Measurements from ENCODE around the gene SMG7. TPM values are rescaled to one million over a fixed set of nuclear protein-coding genes. Genes with fewer than 3 reads are reported as not detected.

The SMG7 gene
- total and polyA plus RNA-seq, 4 donors = 30.5 to 75.6 (median 55.9) TPM

DNA sequence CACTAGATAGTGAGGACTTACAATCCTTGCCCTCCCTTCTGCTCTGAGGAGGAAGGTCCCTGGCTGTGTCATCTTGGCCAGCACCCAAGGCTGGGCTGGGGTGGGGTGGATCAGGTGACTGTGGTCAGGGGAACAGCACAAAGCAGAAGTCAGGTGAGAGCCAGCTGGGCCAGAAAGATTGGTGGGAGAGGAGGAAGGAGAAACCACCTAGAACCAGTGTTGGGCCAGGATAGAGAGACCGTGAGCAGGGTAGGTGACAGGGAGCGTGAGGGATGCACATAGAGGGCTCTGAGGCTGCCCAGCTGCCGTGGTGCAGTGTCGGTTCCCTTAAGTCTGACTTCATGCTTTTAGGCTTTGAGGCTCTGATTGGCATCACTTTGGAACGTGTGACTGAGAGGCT lies 95.3 kb downstream of the SMG7 start:
- no peak overlapping the region for H3K27ac ChIP-seq (ENCODE audit: low read depth, low read length)
- WGBS (ENCODE audit: insufficient coverage) = 79% methylated on average over 5 of the region's 5 CpGs
- no peaks in the 10 kb centered on the region for H3K4me1 ChIP-seq (ENCODE audit: control insufficient read depth, insufficient read depth, low read length)
- DNase-seq (ENCODE audit: low read depth in 4 of 6, low spot score in 6 of 6) = no peak
- no peaks in the 10 kb centered on the region for H3K36me3 ChIP-seq (ENCODE audit: control insufficient read depth, insufficient read depth, low read length)
- H3K4me3 ChIP-seq (ENCODE audit: low read depth, low read length) = no peak overlapping the region
- no peaks in the 10 kb centered on the region for H3K9me3 ChIP-seq (ENCODE audit: control insufficient read depth, insufficient read depth, low read length)
- no peaks in the 10 kb centered on the region for H3K27me3 ChIP-seq (ENCODE audit: control insufficient read depth, insufficient read depth, low read length)

DNA sequence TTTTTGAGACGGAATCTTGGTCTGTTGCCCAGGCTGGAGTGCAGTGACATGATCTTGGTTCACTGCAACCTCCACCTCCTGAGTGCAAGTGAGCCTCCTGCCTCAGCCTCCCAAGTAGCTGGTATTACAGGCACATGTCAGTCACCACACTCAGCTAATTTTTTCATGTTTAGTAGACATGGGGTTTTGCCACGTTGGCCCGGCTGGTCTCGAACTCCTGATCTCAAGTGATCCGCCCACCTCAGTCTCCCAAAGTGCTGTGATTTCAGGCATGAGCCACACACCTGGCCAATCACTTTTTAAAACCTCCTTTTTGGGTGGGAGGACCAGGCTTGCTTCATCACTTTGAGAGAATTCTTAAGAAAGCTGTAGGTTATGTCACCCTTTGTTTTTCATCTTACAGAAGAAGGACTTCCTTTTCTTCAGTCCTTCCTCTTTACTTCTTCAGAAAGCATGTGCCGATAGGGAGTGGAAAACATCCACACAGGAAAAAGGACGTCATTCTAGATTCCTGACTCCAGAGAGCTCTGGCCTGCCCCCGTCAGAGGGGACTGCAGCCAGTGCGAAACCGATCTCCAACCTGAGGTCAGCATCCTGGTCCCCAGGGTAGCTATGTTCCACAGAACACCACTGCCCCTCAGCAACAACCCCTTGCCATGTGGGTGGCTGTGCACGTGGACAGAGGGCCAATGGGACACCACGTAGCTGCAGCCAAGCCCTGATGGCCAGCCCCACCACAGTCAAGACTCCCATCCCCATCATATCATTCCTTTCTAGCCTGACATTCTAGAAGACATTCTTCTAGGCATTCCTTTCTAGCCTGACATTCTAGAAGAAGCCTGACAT lies 96.1 kb downstream of the SMG7 start:
- DNase-seq (ENCODE audit: low read depth in 4 of 6, low spot score in 6 of 6) = no peak
- Histone ChIP-seq H3K4me3 (ENCODE audit: low read depth, low read length) (no peak overlapping the region), H3K27ac (ENCODE audit: low read depth, low read length) (no peak overlapping the region), H3K4me1 (ENCODE audit: control insufficient read depth, insufficient read depth, low read length) (no peaks in the 10 kb centered on the region), H3K9me3 (ENCODE audit: control insufficient read depth, insufficient read depth, low read length) (no peaks in the 10 kb centered on the region), H3K36me3 (ENCODE audit: control insufficient read depth, insufficient read depth, low read length) (no peaks in the 10 kb centered on the region), H3K27me3 (ENCODE audit: control insufficient read depth, insufficient read depth, low read length) (no peaks in the 10 kb centered on the region)
- 89% methylated on average over 7 of the region's 12 CpGs for WGBS (ENCODE audit: insufficient coverage)

GRCh38 chr1:183569141-183569540 lies 96.8 kb downstream of the SMG7 start:
- no peaks in the 10 kb centered on the region for H3K27me3 ChIP-seq (ENCODE audit: control insufficient read depth, insufficient read depth, low read length)
- H3K9me3 ChIP-seq (ENCODE audit: control insufficient read depth, insufficient read depth, low read length) = no peaks in the 10 kb centered on the region
- DNase-seq (ENCODE audit: low read depth in 4 of 6, low spot score in 6 of 6) = no peak
- 86% methylated on average over 4 of the region's 4 CpGs for WGBS (ENCODE audit: insufficient coverage)
- no peaks in the 10 kb centered on the region for H3K36me3 ChIP-seq (ENCODE audit: control insufficient read depth, insufficient read depth, low read length)
- no peaks in the 10 kb centered on the region for H3K4me1 ChIP-seq (ENCODE audit: control insufficient read depth, insufficient read depth, low read length)
- no peak overlapping the region for H3K4me3 ChIP-seq (ENCODE audit: low read depth, low read length)
- H3K27ac ChIP-seq (ENCODE audit: low read depth, low read length) = no peak overlapping the region

DNA sequence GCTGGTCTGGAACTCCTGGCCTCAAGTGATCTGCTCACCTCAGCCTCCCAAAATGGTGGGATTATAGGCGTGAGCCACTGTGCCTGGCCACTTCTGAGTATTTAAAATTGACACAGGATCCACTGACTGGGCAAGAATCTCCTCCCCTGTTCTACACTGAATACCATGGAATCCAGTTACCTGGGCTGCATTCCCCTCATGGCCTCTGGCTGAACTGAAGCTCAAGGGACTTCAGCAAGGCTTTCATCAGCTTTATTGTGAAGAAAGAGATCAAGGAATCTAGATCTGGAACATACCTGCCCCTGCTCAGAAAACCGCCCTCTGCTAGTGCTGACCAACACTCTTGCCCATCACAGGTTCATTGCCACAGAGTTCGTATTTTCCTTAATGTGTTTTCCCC lies 97.5 kb downstream of the SMG7 start:
- DNase-seq (ENCODE audit: low read depth in 4 of 6, low spot score in 6 of 6) = no peak

DNA sequence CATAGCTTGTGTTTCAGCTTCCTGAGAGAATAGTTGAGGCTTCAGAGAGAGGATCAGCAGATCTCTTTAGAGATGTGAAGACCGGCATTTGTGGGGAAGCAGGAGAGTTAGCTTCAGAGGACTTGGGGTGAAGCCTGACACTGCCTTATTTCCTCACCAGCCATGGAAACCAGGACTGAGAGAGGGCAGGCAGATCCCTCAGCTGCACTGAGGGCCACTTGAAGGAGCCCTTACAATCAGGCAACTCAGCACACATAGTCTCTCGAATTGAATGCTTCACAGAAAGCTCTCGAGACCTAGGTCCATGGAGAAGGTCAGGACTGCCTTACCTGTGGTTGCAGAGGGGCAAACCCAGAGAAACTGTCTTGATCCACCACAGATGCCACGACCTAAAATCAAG lies 98.2 kb downstream of the SMG7 start:
- Histone ChIP-seq H3K9me3 (ENCODE audit: control insufficient read depth, insufficient read depth, low read length) (no peaks in the 10 kb centered on the region), H3K4me3 (ENCODE audit: low read depth, low read length) (no peak overlapping the region), H3K27me3 (ENCODE audit: control insufficient read depth, insufficient read depth, low read length) (no peaks in the 10 kb centered on the region), H3K4me1 (ENCODE audit: control insufficient read depth, insufficient read depth, low read length) (no peaks in the 10 kb centered on the region), H3K27ac (ENCODE audit: low read depth, low read length) (no peak overlapping the region), H3K36me3 (ENCODE audit: control insufficient read depth, insufficient read depth, low read length) (no peaks in the 10 kb centered on the region)
- no peak for DNase-seq (ENCODE audit: low read depth in 4 of 6, low spot score in 6 of 6)
- WGBS (ENCODE audit: insufficient coverage) = 96% methylated on average over 4 of the region's 4 CpGs

More for the DNA sequence above, 97.5 kb downstream of the SMG7 start:
- no peaks in the 10 kb centered on the region for H3K27me3 ChIP-seq (ENCODE audit: control insufficient read depth, insufficient read depth, low read length)
- WGBS (ENCODE audit: insufficient coverage) = 100% methylated on average over 3 of the region's 3 CpGs
- no peaks in the 10 kb centered on the region for H3K4me1 ChIP-seq (ENCODE audit: control insufficient read depth, insufficient read depth, low read length)
- no peak overlapping the region for H3K27ac ChIP-seq (ENCODE audit: low read depth, low read length)
- H3K4me3 ChIP-seq (ENCODE audit: low read depth, low read length) = no peak overlapping the region
- H3K36me3 ChIP-seq (ENCODE audit: control insufficient read depth, insufficient read depth, low read length) = no peaks in the 10 kb centered on the region
- no peaks in the 10 kb centered on the region for H3K9me3 ChIP-seq (ENCODE audit: control insufficient read depth, insufficient read depth, low read length)

GRCh38 chr1:183571678-183572268 lies 99.5 kb downstream of the SMG7 start:
- WGBS (ENCODE audit: insufficient coverage) = 83% methylated on average over 2 of the region's 4 CpGs
- Histone ChIP-seq H3K4me1 (ENCODE audit: control insufficient read depth, insufficient read depth, low read length) (no peaks in the 10 kb centered on the region), H3K4me3 (ENCODE audit: low read depth, low read length) (no peak overlapping the region), H3K27me3 (ENCODE audit: control insufficient read depth, insufficient read depth, low read length) (no peaks in the 10 kb centered on the region), H3K9me3 (ENCODE audit: control insufficient read depth, insufficient read depth, low read length) (no peaks in the 10 kb centered on the region), H3K27ac (ENCODE audit: low read depth, low read length) (no peak overlapping the region), H3K36me3 (ENCODE audit: control insufficient read depth, insufficient read depth, low read length) (no peaks in the 10 kb centered on the region)
- DNase-seq (ENCODE audit: low read depth in 4 of 6, low spot score in 6 of 6) = no peak

DNA sequence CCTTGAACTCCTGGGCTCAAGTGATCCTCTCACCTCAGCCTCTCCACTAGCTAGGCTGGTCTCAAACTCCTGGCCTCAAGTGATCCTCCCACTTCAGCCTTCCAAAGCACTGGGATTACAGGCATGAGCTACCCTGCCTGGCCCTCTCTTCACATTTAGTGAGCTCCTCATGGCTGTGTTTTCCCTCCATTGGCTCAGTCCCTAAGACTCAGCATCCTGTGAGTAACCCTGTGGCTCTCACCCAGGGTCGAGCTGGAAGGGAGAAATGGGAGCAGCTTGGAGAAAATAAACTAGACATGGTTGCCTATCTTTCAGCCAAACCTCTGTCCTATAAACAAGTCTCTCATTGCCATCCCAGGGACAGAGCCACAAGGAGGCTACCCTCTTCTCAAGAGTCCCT lies 100.4 kb downstream of the SMG7 start:
- Histone ChIP-seq H3K27me3 (ENCODE audit: control insufficient read depth, insufficient read depth, low read length) (no peaks in the 10 kb centered on the region), H3K27ac (ENCODE audit: low read depth, low read length) (no peak overlapping the region), H3K4me1 (ENCODE audit: control insufficient read depth, insufficient read depth, low read length) (no peaks in the 10 kb centered on the region), H3K4me3 (ENCODE audit: low read depth, low read length) (no peak overlapping the region), H3K9me3 (ENCODE audit: control insufficient read depth, insufficient read depth, low read length) (no peaks in the 10 kb centered on the region), H3K36me3 (ENCODE audit: control insufficient read depth, insufficient read depth, low read length) (no peaks in the 10 kb centered on the region)
- no peak for DNase-seq (ENCODE audit: low read depth in 4 of 6, low spot score in 6 of 6)
- WGBS (ENCODE audit: insufficient coverage) = no CpG with 5 or more reads among the region's 1 CpG

- DNase-seq (ENCODE audit: low read depth in 4 of 6, low spot score in 6 of 6) = no peak
- Histone ChIP-seq H3K27me3 (ENCODE audit: control insufficient read depth, insufficient read depth, low read length) (no peaks in the 10 kb centered on the region), H3K4me3 (ENCODE audit: low read depth, low read length) (no peak overlapping the region), H3K36me3 (ENCODE audit: control insufficient read depth, insufficient read depth, low read length) (no peaks in the 10 kb centered on the region), H3K4me1 (ENCODE audit: control insufficient read depth, insufficient read depth, low read length) (peaks cover 7% of the 10 kb centered on the region), H3K27ac (ENCODE audit: low read depth, low read length) (no peak overlapping the region), H3K9me3 (ENCODE audit: control insufficient read depth, insufficient read depth, low read length) (no peaks in the 10 kb centered on the region)
- 75% methylated on average over 3 of the region's 5 CpGs for WGBS (ENCODE audit: insufficient coverage)
Observed at GRCh38 chr1:183575606-183576005, 103.3 kb downstream of the SMG7 start.

GRCh38 chr1:183576537-183576936 lies 104.2 kb downstream of the SMG7 start:
- no peak overlapping the region for H3K27ac ChIP-seq (ENCODE audit: low read depth, low read length)
- WGBS (ENCODE audit: insufficient coverage) = 55% methylated on average over 4 of the region's 8 CpGs
- H3K4me1 ChIP-seq (ENCODE audit: control insufficient read depth, insufficient read depth, low read length) = peaks cover 9% of the 10 kb centered on the region
- no peak for DNase-seq (ENCODE audit: low read depth in 4 of 6, low spot score in 6 of 6)
- H3K36me3 ChIP-seq (ENCODE audit: control insufficient read depth, insufficient read depth, low read length) = no peaks in the 10 kb centered on the region
- no peaks in the 10 kb centered on the region for H3K27me3 ChIP-seq (ENCODE audit: control insufficient read depth, insufficient read depth, low read length)
- H3K9me3 ChIP-seq (ENCODE audit: control insufficient read depth, insufficient read depth, low read length) = no peaks in the 10 kb centered on the region
- H3K4me3 ChIP-seq (ENCODE audit: low read depth, low read length) = no peak overlapping the region

GRCh38 chr1:183577897-183578465 lies 105.7 kb downstream of the SMG7 start:
- WGBS (ENCODE audit: insufficient coverage) = 81% methylated on average over 4 of the region's 7 CpGs
- Histone ChIP-seq H3K27me3 (ENCODE audit: control insufficient read depth, insufficient read depth, low read length) (no peaks in the 10 kb centered on the region), H3K4me3 (ENCODE audit: low read depth, low read length) (no peak overlapping the region), H3K9me3 (ENCODE audit: control insufficient read depth, insufficient read depth, low read length) (no peaks in the 10 kb centered on the region), H3K4me1 (ENCODE audit: control insufficient read depth, insufficient read depth, low read length) (peaks cover 19% of the 10 kb centered on the region), H3K36me3 (ENCODE audit: control insufficient read depth, insufficient read depth, low read length) (no peaks in the 10 kb centered on the region), H3K27ac (ENCODE audit: low read depth, low read length) (no peak overlapping the region)
- no peak for DNase-seq (ENCODE audit: low read depth in 4 of 6, low spot score in 6 of 6)
